SU-DHL-6 (cell line): Measurements from ENCODE around the gene ZNF483.

Source experiments
- H2AFZ ChIP-seq: fragments of 200-600 bp; sonication (generic); 2 replicates; pipeline ENCODE4 v1.6.1; 2014; ENCODE audit warnings: low read depth, mild to moderate bottlenecking, moderate library complexity, mixed read lengths, antibody characterized with exemption, low read length; ENCODE audit not compliant: severe bottlenecking
- H3F3A ChIP-seq: fragments of 200-600 bp; shearing (Covaris generic); 2 replicates; pipeline ENCODE4 v1.6.0; 2016; ENCODE audit warnings: antibody characterized with exemption, mild to moderate bottlenecking; ENCODE audit not compliant: insufficient read depth
- H3K27ac ChIP-seq: fragments of 200-600 bp; sonication (generic); 2 replicates; pipeline ENCODE4 v1.5.1; 2016; ENCODE audit warnings: low read depth, mild to moderate bottlenecking, low read length, moderate library complexity, mixed read lengths
- H3K27me3 ChIP-seq: fragments of 200-600 bp; sonication (generic), shearing (Covaris generic); 2 replicates; pipeline ENCODE4 v1.6.0; 2014; ENCODE audit warnings: mild to moderate bottlenecking, low read length
- H3K36me3 ChIP-seq: fragments of 200-600 bp; sonication (generic); 2 replicates; pipeline ENCODE4 v1.6.1; 2014; ENCODE audit warnings: mild to moderate bottlenecking, low read length, mixed read lengths
- H3K4me2 ChIP-seq: fragments of 300-600, 200-600 bp; shearing (Covaris generic), sonication (generic); 2 replicates; pipeline ENCODE4 v1.6.0; 2014; ENCODE audit warnings: low read length, low read depth, mild to moderate bottlenecking; ENCODE audit not compliant: poor library complexity, severe bottlenecking
- H3K4me3 ChIP-seq: fragments of 200-600 bp; sonication (generic); 2 replicates; pipeline ENCODE4 v1.5.1; 2014; ENCODE audit warnings: antibody characterized with exemption, low read length, mild to moderate bottlenecking, mixed read lengths; ENCODE audit not compliant: insufficient read depth, poor library complexity, severe bottlenecking
- H3K79me2 ChIP-seq: fragments of 200-600 bp; sonication (generic); 2 replicates; pipeline ENCODE4 v1.6.1; 2014; ENCODE audit warnings: mild to moderate bottlenecking, low read length, moderate library complexity; ENCODE audit not compliant: insufficient read depth
- H3K9ac ChIP-seq: fragments of 200-600 bp; sonication (generic); 2 replicates; pipeline ENCODE4 v1.7.0; 2014; ENCODE audit warnings: mild to moderate bottlenecking, low read length
- H3K9me2 ChIP-seq: fragments of 200-600 bp; sonication (generic); replicated peaks from 2 replicates; pipeline ENCODE4 v1.6.1; 2014; ENCODE audit warnings: low read length; ENCODE audit not compliant: insufficient read depth
- H3K9me3 ChIP-seq: fragments of 200-600 bp; sonication (generic); 2 replicates; pipeline ENCODE4 v1.6.1; 2014; ENCODE audit warnings: low read length, mixed read lengths; ENCODE audit not compliant: insufficient read depth
- H4K20me1 ChIP-seq: fragments of 200-600 bp; sonication (generic); 2 replicates; pipeline ENCODE4 v1.6.1; 2014; ENCODE audit warnings: low read depth, mild to moderate bottlenecking, antibody characterized with exemption, low read length, moderate library complexity, mixed read lengths
- EZH2phosphoT487 ChIP-seq: fragments of 200-600 bp; sonication (generic), shearing (Covaris generic); conservative IDR thresholded peaks from 2 replicates; pipeline ENCODE4 v1.6.1; 2018; ENCODE audit warnings: mild to moderate bottlenecking, antibody characterized with exemption, low read length, moderate library complexity, mixed read lengths
- TF ChIP-seq, protein P1 (sequence below): fragments of 200-600 bp; sonication (generic); IDR thresholded peaks from one replicate; pipeline ENCODE4 v1.5.1; 2017; ENCODE audit warnings: antibody characterized with exemption, mild to moderate bottlenecking, low read length, moderate library complexity; ENCODE audit not compliant: insufficient read depth, poor library complexity, severe bottlenecking

Gene ZNF483

GRCh38 chr9:111481885-111482636 is 42.9 kb upstream of the ZNF483 start:
- Histone ChIP-seq H3K4me3 (peak overlapping the region; percentile 60), H3K9ac (peak overlapping the region; percentile 64), H3K27ac (no peak overlapping the region), H3K9me3 (no peaks in the 10 kb centered on the region), H2AFZ (peak overlapping the region; percentile 89), H3K27me3 (no peaks in the 10 kb centered on the region), H3K36me3 (no peaks in the 10 kb centered on the region), H3K79me2 (peaks cover 44% of the 10 kb centered on the region), H3K9me2 (no peaks in the 10 kb centered on the region), H3F3A (0 out of 2 replicates have a peak, but pooled peaks cover 8% of the 10 kb centered on the region), H4K20me1 (no peaks in the 10 kb centered on the region), H3K4me2 (peak overlapping the region; percentile 61)
- TF ChIP-seq EZH2phosphoT487: no peak
- TF ChIP-seq, protein P1, sequence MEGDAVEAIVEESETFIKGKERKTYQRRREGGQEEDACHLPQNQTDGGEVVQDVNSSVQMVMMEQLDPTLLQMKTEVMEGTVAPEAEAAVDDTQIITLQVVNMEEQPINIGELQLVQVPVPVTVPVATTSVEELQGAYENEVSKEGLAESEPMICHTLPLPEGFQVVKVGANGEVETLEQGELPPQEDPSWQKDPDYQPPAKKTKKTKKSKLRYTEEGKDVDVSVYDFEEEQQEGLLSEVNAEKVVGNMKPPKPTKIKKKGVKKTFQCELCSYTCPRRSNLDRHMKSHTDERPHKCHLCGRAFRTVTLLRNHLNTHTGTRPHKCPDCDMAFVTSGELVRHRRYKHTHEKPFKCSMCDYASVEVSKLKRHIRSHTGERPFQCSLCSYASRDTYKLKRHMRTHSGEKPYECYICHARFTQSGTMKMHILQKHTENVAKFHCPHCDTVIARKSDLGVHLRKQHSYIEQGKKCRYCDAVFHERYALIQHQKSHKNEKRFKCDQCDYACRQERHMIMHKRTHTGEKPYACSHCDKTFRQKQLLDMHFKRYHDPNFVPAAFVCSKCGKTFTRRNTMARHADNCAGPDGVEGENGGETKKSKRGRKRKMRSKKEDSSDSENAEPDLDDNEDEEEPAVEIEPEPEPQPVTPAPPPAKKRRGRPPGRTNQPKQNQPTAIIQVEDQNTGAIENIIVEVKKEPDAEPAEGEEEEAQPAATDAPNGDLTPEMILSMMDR: no peak

DNA sequence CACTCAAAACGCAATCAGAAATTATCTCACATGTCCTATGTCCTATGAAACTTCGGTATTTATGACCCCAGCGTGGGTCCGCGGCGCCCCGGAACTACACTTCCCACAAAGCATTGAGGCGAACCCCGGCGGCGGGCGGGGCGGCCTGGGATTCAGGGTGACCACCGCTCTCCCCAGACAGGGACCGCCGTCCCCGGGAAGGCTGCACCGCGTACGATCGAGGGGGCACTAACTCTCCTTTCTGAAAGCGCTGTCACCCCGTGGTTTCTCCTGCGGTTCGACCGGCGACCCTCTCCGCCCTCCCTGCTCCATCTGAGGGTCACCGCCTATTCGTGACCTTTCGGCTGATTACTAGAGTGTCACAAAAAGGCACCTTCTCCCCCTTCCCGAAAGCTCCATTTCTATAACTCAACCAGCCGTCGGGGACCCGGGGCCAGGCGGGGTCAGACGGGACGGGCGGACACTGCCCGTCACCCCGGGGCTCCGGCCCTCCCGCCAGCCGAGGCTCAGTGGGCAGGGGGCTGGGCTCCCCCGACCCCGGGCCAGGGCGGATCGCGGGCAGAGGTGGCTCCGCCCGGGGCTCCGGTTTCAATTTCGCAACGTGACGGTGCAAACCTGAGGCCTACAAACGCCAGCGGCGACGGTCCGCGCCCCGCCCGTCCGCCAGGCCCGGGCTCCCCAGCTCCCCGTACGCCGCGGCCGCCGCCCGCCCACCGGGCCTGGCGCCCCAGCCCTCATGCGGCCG is 42.1 kb upstream of the ZNF483 start:
- Histone ChIP-seq H3K4me2 (peak overlapping the region; percentile 61), H3K9ac (peak overlapping the region; percentile 64), H3K36me3 (no peaks in the 10 kb centered on the region), H3K9me2 (no peaks in the 10 kb centered on the region), H3K27me3 (no peaks in the 10 kb centered on the region), H3K27ac (peak overlapping the region; percentile 48; the same call in 1 of the 2 replicates), H3K4me3 (peak overlapping the region; percentile 60), H3K79me2 (peaks cover 36% of the 10 kb centered on the region), H3K9me3 (no peaks in the 10 kb centered on the region), H4K20me1 (no peaks in the 10 kb centered on the region), H3F3A (0 out of 2 replicates have a peak, but pooled peaks cover 8% of the 10 kb centered on the region), H2AFZ (peak overlapping the region; percentile 89)
- no peak for TF ChIP-seq EZH2phosphoT487
- TF ChIP-seq, protein P1: no peak

GRCh38 chr9:111483439-111483857 is 41.5 kb upstream of the ZNF483 start:
- Histone ChIP-seq H4K20me1 (no peaks in the 10 kb centered on the region), H3K4me3 (peak overlapping the region; percentile 60), H3K27me3 (no peaks in the 10 kb centered on the region), H3K4me2 (peak overlapping the region; percentile 61), H3K9ac (peak overlapping the region; percentile 69; the same call in 1 of the 2 replicates), H2AFZ (no peak overlapping the region), H3K9me2 (no peaks in the 10 kb centered on the region), H3F3A (0 out of 2 replicates have a peak, but pooled peaks cover 8% of the 10 kb centered on the region), H3K9me3 (no peaks in the 10 kb centered on the region), H3K79me2 (peaks cover 35% of the 10 kb centered on the region), H3K36me3 (no peaks in the 10 kb centered on the region), H3K27ac (peak overlapping the region; percentile 59; the same call in 1 of the 2 replicates)
- TF ChIP-seq, protein P1: no peak
- no peak for TF ChIP-seq EZH2phosphoT487
